IPS-15b (cell line): ENCODE measurements around the gene ANGPTL4.

ENCODE experiments used
- H3K27me3 ChIP-seq: one replicate; pipeline ENCODE4 v1.6.1; 2013; ENCODE audit warnings: low read length; ENCODE audit not compliant: control insufficient read depth, insufficient read depth
- H3K36me3 ChIP-seq: one replicate; pipeline ENCODE4 v1.6.1; 2013; ENCODE audit warnings: low read length; ENCODE audit not compliant: control insufficient read depth, insufficient read depth
- H3K4me1 ChIP-seq: one replicate; pipeline ENCODE4 v1.6.1; 2013; ENCODE audit warnings: mild to moderate bottlenecking, low read length; ENCODE audit not compliant: control insufficient read depth, insufficient read depth
- H3K4me3 ChIP-seq: one replicate; pipeline ENCODE4 v1.5.1; 2013; ENCODE audit warnings: low read depth, low read length
- H3K9ac ChIP-seq: one replicate; pipeline ENCODE4 v1.6.1; 2013; ENCODE audit warnings: low read depth, mild to moderate bottlenecking, low read length
- H3K9me3 ChIP-seq: one replicate; pipeline ENCODE4 v1.6.1; 2013; ENCODE audit warnings: mild to moderate bottlenecking, low read length; ENCODE audit not compliant: control insufficient read depth, insufficient read depth

The ANGPTL4 gene

GRCh38 chr19:8357007-8357521 lies 6.9 kb upstream of the ANGPTL4 start:
- H3K4me1 ChIP-seq: peaks cover 3% of the 10 kb centered on the region
- H3K4me3 ChIP-seq: no peak overlapping the region
- no peak overlapping the region for H3K9ac ChIP-seq
- no peaks in the 10 kb centered on the region for H3K36me3 ChIP-seq
- H3K9me3 ChIP-seq: no peaks in the 10 kb centered on the region
- peaks cover under 1% of the 10 kb centered on the region for H3K27me3 ChIP-seq

GRCh38 chr19:8358948-8359347 lies 5.0 kb upstream of the ANGPTL4 start:
- Histone ChIP-seq H3K9ac (no peak overlapping the region), H3K9me3 (no peaks in the 10 kb centered on the region), H3K4me1 (no peaks in the 10 kb centered on the region), H3K4me3 (no peak overlapping the region), H3K36me3 (no peaks in the 10 kb centered on the region), H3K27me3 (peaks cover 5% of the 10 kb centered on the region)

- Histone ChIP-seq H3K4me1 (no peaks in the 10 kb centered on the region), H3K9ac (no peak overlapping the region), H3K36me3 (no peaks in the 10 kb centered on the region), H3K9me3 (no peaks in the 10 kb centered on the region), H3K27me3 (peaks cover 5% of the 10 kb centered on the region), H3K4me3 (no peak overlapping the region)
Observed at GRCh38 chr19:8360196-8360595, 3.8 kb upstream of the ANGPTL4 start.

- no peak overlapping the region for H3K4me3 ChIP-seq
- H3K9ac ChIP-seq: no peak overlapping the region
- H3K4me1 ChIP-seq: peaks cover 3% of the 10 kb centered on the region
- peaks cover 9% of the 10 kb centered on the region for H3K27me3 ChIP-seq
- no peaks in the 10 kb centered on the region for H3K36me3 ChIP-seq
- no peaks in the 10 kb centered on the region for H3K9me3 ChIP-seq
Observed at GRCh38 chr19:8361921-8362793, 1.8 kb upstream of the ANGPTL4 start.

GRCh38 chr19:8366121-8366581 lies 2.2 kb downstream of the ANGPTL4 start:
- Histone ChIP-seq H3K4me3 (no peak overlapping the region), H3K9ac (no peak overlapping the region), H3K9me3 (no peaks in the 10 kb centered on the region), H3K36me3 (peaks cover 5% of the 10 kb centered on the region), H3K4me1 (peaks cover 3% of the 10 kb centered on the region), H3K27me3 (peaks cover 9% of the 10 kb centered on the region)

GRCh38 chr19:8366961-8367326 lies 3.0 kb downstream of the ANGPTL4 start:
- Histone ChIP-seq H3K36me3 (peaks cover 6% of the 10 kb centered on the region), H3K4me1 (peaks cover 3% of the 10 kb centered on the region), H3K27me3 (peaks cover 9% of the 10 kb centered on the region), H3K9me3 (no peaks in the 10 kb centered on the region), H3K4me3 (peak overlapping the region; percentile 58), H3K9ac (peak overlapping the region; percentile 65)

GRCh38 chr19:8367327-8368001 lies 3.5 kb downstream of the ANGPTL4 start:
- peaks cover 6% of the 10 kb centered on the region for H3K36me3 ChIP-seq
- H3K9me3 ChIP-seq: no peaks in the 10 kb centered on the region
- peak overlapping the region; percentile 65 for H3K9ac ChIP-seq
- H3K27me3 ChIP-seq: peaks cover 5% of the 10 kb centered on the region
- peaks cover 3% of the 10 kb centered on the region for H3K4me1 ChIP-seq
- H3K4me3 ChIP-seq: peak overlapping the region; percentile 58

GRCh38 chr19:8370176-8371010 lies 6.4 kb downstream of the ANGPTL4 start:
- Histone ChIP-seq H3K27me3 (peaks cover 4% of the 10 kb centered on the region), H3K36me3 (peaks cover 14% of the 10 kb centered on the region), H3K4me1 (peaks cover 3% of the 10 kb centered on the region), H3K9ac (no peak overlapping the region), H3K9me3 (no peaks in the 10 kb centered on the region), H3K4me3 (no peak overlapping the region)

GRCh38 chr19:8371011-8371804 lies 7.3 kb downstream of the ANGPTL4 start:
- H3K4me1 ChIP-seq: peaks cover 3% of the 10 kb centered on the region
- H3K4me3 ChIP-seq: no peak overlapping the region
- H3K27me3 ChIP-seq: no peaks in the 10 kb centered on the region
- no peak overlapping the region for H3K9ac ChIP-seq
- H3K9me3 ChIP-seq: no peaks in the 10 kb centered on the region
- H3K36me3 ChIP-seq: peaks cover 14% of the 10 kb centered on the region

- H3K9ac ChIP-seq: no peak overlapping the region
- H3K4me3 ChIP-seq: no peak overlapping the region
- H3K36me3 ChIP-seq: peaks cover 14% of the 10 kb centered on the region
- H3K27me3 ChIP-seq: no peaks in the 10 kb centered on the region
- H3K9me3 ChIP-seq: no peaks in the 10 kb centered on the region
- H3K4me1 ChIP-seq: no peaks in the 10 kb centered on the region
Observed at GRCh38 chr19:8373867-8374813, 10.2 kb downstream of the ANGPTL4 start.
